ENCODE results near the gene SPATC1L.
"Not testable (repeated sequence)": the region's sequence is repeated elsewhere in the genome, so short reads cannot be mapped to it uniquely, and the experiment has no call there.

Gene SPATC1L

DNA sequence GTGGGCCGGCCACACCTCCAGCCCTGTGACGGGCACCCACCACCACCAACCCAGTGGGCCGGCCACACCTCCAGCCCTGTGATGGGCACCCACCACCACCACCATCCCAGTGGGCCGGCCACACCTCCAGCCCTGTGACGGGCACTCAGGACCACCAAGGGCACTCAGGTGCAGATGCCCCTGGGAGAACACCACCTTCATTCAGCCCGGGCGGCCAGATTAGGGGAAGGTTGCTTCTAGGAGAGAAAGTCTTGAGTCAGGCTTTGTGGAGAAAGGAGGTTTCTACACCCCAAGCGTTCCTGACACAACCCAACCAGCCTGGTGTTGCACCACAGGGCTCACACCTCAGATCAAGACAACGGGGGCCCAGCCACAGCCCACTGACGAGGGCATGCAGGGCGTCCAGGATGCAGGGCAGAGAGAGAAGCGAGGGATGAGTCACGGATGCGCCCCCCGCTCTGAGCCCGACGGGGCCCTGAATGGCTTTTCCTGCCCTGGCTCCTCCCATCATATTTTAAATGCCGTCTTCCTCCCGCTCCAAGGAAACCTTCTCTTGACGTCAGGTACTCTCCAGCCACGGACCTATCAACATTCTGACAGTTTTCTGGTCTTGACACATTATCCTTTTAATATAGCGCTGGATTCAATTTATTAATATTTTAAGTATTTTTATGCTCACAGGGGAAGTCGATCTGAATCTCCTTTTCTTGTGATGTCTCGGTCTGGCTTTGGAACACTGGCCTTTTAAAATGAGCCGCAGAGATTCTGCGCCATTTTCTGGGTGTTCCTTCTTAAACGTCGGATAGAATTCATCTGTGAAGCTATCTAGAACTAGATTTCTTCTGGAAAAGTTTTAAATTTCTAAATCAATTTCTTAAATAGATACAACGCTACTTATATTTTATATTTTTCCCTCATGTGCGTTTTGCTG lies 631 bp upstream of the SPATC1L start:
- peak in 54 of 56 donors; percentile 30 to 98 (median 81) for DNase-seq

DNA sequence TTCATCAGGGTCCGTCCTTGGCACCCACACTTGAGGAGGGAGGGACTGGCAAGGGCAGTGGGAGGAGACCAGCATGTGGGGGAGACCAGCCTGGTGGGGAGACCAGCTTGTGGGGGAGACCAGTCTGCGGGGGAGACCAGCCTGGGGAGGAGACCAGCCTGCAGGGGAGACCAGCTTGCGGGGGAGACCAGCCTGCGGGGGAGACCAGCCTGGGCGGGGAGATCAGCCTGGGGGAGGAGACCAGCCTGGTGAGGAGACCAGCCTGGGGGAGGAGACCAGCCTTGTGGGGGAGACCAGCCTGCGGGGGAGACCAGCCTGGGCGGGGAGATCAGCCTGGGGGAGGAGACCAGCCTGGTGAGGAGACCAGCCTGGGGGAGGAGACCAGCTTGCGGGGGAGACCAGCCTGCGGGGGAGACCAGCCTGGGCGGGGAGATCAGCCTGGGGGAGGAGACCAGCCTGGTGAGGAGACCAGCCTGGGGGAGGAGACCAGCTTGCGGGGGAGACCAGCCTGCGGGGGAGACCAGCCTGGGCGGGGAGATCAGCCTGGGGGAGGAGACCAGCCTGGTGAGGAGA lies 836 bp downstream of the SPATC1L start:
- DNase-seq, result not testable (repeated sequence)

DNA sequence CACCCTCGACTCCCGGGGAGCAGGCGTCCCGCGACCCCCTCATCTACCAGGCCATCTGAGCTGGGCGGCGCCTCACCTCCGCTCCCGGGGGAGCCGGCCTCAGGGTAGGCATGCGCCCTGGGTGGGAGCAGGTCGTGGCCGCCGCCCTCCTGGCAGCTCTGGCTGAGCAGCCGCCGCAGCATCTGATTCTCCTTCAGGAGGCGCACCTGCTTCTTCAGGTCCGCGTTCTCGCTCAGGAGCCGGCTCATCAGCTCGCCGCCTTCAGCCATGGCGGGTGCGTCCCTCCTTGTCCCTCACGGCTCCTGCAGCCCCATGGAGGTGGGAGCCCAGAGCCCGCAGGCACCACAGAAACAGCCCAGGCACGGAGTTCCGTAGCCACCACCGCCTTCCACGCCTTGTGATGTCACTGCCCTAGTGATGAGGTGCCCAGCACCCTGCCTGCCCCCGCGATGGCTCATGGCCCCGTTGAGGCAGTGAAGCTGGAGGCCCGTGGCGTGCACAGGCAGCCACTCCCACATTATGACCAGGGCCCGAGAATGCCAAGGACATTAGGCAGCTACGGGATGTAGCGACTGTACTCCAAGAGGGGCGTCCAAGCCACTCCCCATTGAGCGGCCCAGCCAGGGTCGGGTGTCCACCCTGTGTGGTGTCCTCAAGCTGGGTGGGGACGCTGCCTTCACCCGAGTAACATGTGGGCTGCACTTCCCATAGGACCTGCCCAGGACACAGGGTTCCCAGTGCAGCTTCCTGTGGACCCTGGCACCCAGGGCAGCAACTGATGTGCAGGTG lies 1.5 kb downstream of the SPATC1L start:
- no peak for DNase-seq

DNA sequence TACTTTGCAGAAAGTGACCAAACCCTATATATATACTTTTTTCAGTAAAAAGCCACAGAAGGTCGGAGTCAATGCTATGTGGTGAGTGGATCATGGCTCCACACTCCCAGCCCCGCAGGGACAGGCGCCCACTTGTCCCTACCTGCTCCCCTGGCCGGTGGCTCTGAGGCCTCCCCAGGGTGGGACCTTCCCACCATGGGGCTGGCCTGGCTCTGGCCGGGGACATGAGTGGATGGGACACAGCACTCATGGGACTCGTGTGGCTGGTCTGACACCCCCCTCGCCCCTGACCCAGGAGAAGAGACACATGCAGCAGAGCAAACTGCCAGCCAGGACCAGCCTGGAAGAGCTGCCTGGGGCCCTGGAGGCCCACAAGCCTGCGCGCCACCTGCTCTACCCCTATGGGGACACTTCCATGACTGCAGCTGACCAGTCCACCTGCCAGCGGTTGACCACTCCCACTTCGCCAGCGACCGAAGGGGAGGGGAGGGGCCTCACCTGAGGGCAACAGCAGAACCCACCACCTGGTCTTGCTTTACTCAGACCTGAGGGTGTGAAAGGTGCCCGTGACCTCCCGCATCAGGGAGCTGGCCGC lies 2.2 kb downstream of the SPATC1L start:
- no peak for DNase-seq

DNA sequence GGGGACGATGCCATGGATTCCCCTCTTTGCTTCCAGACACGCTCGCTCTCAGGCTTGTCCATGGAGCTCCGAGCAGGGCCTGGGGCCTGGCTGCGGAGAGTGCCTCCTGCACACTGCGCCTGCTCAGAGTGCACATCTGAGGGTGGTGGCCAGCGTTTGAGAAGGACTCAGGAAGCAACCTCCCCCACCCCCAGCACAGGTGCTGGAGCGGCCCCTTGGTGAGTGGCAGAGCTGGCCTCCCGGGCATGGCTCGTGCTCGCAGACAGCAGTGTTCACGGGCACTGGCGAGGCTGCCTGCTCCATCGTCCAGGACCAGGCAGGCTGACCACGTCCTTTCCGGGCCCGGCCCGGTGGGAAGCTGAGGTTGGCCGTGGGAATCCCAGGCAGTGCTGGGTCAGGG lies 2.8 kb downstream of the SPATC1L start:
- no peak for DNase-seq

DNA sequence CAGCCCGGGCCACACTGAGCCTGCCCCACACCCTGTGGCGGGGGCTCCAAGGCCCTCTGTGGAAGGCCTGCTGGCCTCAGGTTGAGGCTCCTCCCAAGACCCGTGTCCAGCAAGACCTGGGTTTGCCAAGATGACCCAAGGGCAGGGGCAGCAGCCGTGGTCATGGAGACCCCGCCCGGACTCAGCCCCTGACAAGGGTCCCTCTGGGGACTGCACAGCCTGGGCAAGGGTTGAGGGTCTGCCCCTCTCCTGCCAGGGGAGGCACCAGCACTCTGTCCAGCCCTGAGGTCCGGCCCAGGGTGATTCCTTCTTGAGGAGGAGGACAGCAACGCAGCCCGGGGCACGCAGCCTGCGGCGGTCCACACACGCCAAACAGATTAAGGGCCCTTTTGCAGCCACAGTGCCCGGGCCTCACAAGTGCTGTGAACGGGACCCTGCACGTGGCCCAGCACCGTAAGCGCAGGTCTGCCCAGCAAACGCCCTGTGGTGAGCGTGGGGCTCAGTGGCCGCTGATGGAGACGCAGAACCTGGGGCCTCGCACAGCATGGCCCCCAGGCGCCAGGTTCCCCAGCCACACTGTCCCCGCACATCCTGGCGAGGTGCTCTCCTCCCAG lies 3.4 kb downstream of the SPATC1L start:
- no peak for DNase-seq

DNA sequence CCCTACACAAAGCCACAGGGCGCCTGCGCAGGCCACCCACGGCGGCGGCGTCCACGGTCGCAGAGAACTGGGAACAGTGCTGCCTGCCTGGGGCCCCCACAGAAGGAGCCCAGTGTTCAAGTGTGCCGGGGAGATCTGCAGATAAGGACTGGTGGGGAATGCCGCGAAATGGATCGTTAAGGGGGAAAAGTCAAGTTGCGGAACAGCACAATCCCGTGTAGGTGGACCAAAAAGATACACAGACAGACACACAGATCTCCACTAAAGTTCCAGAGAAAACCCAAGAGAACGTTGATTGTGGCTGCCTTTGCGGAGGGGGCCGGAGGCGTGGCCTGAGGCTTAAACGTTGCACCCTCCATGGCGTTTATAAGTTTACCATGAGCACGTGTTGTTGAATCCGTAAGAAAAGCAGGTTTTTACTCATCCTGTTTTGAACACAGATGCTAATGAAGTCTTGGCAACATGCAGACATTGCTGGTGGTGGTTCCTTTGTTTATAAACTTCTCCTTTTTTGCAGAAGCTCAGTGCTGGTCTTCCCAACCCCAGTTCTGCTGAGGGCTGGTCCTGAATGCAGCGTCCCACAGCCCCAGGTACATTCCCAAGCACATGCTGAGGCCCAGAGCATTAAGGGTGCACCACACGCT lies 4.1 kb downstream of the SPATC1L start:
- DNase-seq, result no peak

DNA sequence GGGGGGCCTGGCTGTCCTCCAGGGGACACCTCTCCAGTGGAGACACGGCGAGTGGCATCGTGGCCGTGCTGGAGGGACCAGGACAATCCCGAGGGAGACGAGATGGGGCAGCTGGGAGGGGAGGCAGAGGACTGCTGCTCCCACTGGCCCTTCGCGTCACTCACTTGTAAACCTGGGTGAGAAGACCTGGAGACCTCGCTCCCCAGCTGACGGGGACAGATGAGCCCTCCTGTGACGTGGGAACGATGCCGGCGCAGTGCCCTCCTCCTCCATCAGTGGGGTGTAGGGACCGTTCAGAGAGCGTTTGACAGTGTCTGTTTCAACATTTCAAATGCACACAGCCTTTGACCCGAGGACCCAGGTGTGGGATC lies 4.6 kb downstream of the SPATC1L start:
- no peak for DNase-seq

DNA sequence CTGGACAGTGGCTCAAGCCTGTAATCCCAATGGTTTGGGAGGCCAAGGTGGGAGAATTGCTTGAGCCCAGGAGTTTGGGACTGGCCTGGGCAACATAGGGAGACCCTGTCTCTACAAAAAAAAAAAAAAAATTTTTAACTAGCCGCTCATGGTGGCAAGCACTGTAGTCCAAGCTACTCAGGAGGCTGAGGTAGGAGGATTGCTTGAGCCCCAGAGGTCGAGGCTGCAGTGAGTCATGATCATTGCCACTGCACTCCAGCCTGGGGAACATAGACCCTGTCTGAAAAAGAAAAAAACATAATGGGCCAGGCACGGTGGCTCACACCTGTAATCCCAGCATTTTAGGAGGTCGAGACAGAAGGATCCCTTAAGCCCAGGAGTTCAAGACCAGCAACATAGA lies 5.3 kb downstream of the SPATC1L start:
- no peak for DNase-seq

DNA sequence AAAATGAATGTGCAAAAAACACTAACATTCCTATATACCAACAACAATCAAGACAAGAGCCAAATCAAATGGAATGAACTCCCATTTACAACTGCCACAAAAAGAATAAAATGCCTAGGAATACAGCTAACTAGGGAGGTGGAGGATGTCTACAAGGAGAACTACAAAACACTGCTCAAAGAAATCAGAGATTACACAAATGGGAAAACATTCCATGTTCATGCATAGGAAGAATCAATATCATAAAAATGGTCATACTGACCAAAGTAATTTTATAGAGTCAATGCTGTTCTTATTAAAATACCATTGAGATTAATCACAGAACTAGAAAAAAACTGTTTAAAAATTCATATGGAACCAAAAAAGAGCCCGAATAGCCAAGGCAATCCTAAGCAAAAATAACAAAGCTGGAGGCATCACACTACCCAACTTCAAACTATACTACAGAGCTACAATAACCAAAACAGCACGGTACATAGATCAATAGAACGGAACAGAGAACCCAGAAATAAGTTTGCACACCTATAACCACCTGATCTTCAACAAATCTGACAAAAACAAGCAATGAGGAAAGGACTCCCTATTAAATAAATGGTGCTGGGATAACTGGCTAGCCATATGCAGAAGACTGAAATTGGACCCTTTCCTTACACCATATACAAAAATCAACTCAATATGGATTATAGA lies 7.7 kb downstream of the SPATC1L start:
- DNase-seq, result not testable (repeated sequence)

DNA sequence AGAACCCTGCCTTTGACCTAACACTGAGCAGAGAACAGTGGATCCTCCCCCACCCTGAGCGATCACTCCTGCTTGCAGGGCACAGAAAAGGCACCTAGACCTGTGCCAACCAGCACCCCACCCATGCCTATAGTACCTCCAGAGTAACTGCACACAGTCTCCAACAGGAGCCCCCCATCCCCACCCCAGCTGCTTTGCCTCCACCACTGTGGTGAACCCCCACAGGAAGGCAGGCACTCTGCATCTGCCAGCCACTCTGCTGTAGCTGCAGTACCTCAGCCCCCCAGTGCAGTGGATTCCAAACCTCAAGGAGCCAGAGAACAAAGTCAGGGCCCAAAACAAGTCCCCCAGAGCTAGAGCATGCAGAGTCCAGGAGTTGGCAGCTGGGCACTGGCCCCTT lies 10.7 kb downstream of the SPATC1L start:
- no peak for DNase-seq

DNA sequence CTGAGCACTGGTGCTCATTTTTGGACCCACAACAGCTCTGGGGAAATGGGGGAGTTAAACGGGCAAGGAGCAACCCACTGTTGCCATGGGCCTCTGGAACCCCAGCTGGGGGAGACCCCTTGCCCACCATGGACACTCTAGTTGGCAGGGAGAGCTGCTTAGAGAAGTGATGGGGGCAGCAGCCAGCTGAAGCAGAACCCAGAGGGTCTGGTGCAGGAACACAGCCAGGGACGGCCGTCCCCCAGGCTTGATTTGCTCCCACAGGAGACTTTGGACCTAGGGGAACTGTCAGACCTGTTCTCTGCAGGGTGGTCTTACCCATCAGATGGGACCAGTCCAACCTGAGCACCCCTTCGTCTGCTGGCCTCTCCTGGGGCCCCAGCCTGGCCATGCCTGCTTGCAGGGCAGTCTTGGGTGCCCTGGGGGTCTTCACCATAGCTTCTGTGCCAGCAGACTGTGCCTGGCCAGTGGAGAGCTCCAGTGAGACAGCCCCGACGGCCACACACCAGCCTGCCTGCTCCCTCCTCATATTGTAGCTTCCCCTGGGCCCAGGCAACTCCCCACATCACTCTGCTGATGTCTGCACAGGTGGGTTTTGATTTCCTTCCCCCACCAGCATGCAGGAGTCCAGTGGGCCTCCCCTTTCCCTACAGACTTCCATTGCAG lies 11.3 kb downstream of the SPATC1L start:
- no peak for DNase-seq

DNA sequence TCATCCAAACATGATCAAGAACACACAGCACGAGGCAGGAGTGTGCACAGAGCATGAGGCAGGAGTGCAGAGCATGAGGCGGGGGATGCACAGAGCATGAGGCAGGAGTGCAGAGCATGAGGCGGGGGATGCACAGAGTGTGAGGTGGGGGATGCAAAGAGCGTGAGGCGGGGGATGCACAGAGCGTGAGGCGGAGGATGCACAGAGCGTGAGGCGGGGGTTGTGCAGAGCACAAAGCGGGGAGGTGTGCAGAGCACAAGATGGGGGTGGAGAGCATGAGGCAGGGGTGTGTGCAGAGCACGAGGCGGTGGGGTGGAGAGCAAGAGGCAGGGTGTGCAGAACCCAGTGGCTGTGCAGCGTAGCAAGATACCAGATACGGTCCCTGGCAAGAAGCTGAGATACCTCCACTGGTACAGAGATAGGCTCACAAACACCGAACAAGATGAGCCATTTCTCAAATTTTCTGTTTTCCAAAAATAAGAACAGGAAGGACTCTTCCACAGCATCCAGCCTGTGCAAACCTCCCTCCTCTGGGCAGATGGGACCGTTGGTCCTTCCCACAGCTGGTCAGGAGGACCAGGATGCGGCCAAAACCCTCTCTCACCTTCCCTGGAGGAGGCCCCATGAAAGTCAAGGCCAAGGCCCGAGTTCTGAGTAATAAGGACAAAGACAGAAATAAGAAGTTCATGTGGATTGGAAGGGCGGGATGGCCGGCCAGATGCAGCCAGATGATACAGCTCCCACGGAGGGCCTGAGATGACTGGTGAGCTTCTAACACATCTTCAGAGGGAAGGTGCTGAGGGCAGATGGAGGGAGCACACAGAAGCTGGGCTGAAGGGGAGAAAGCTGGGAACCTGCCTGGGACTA lies 12.0 kb downstream of the SPATC1L start:
- DNase-seq, result no peak

DNA sequence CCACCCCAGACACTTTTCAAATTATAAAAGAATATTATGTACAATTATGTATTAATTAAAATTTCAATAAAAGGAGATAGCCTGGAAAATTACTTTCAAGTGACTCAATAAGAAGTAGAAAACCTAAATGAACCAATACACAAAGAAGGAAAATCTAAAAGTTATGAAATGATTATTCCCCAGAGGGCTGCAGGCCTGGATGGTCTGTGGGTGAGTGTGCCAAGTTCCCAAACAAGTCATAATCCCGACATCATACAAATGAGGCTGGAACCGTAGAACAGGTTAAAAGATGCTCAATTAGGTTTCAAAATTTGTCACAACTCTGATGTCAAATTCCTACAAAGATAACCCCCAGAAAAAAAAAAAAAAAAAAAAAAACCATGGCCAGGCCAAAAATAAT lies 12.7 kb downstream of the SPATC1L start:
- no peak for DNase-seq

DNA sequence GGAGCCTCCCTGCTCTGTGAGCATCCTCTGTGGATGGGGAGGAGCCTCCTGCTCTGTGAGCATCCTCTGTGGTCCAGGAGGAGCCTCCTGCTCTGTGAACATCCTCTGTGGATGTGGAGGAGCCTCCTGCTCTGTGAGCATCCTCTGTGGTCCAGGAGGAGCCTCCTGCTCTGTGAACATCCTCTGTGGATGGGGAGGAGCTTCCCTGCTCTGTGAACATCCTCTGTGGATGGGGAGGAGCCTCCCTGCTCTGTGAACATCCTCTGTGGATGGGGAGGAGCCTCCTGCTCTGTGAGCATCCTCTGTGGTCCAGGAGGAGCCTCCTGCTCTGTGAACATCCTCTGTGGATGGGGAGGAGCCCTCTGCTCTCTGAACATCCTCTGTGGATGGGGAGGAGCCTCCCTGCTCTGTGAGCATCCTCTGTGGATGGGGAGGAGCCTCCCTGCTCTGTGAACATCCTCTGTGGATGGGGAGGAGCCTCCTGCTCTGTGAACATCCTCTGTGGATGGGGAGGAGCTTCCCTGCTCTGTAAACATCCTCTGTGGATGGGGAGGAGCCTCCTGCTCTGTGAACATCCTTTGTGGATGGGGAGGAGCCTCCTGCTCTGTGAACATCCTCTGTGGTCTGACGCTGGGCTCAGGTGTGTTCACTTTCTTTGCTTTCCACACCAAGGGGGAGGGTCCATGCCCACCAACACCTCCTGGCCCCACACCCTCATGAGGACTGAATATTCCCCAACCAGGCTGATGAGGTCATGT lies 13.6 kb downstream of the SPATC1L start:
- not testable (repeated sequence) for DNase-seq

DNA sequence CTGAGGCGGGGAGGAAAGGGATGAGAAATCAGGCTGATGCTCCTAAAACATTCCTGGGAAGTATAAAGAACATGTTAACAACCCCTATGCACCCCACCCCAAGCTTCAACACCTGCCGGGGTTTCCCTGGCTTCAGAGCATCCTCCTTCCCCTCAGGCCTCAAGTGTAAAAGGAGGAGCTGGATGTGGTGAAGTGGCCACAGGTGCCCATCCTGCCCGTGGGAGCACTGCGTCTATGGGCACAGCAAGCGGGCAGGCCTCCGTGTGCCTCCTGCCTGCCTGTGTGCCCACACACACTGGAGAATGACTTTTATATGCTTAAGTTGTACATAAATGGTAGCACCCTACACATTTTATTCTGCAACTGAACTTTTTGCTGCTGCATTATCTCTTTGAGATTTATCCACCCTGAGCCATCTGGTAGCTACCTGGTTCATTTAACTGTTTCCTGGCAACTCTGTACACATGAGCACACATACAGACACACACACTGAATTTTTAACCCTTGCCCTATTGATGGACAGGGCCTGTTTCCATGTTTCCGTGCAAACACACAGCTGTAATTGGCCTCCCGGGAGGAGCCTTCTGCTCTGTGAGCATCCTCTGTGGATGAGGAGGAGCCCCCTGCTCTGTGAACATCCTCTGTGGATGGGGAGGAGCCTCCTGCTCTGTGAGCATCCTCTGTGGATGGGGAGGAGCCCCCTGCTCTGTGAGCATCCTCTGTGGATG lies 15.4 kb downstream of the SPATC1L start:
- DNase-seq, result no peak

DNA sequence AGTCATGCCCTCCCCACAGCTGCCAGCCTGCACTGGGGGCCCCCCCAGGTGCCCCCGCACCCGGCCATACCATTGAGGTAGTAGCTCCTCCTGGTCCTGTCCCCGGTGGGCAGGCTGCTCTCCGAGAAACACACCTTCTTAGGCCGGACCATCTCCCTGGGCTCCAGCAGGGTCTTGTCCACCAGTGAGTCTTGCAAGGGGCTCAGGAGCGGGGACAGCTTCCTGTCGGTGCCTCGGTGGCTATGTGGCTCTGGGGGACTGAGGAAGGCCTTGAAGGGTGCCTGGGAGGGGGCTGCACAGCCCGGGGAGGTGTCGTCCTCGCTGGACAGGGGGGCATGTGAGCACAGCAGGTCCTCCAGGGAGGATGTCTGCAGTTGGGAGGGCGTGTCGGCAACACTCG lies 16.0 kb downstream of the SPATC1L start:
- DNase-seq, result no peak
